UCSD-AML1 (cell line): ENCODE data around the gene EFNA4.

ENCODE experiments used
- DNase-seq: peaks from one replicate; lab custom pipeline; 2025; ENCODE audit not compliant: unreplicated experiment; lab: John Stamatoyannopoulos, UW

EFNA4 gene

GRCh38 chr1:155032886-155033285 is 30.7 kb upstream of the EFNA4 start:
- DNase-seq = no peak

- no peak for DNase-seq
Measured at GRCh38 chr1:155033524-155033923, 30.0 kb upstream of the EFNA4 start, which contains the start of the genes DCST1 and DCST2. DCST1 (plus strand) TSS chr1:155033824; CDS start chr1:155034037, 213 bp downstream. DCST2 (minus strand) TSS chr1:155033781; CDS start chr1:155033701, 80 bp downstream.

- DNase-seq = no peak
Measured at GRCh38 chr1:155034318-155035208, 29.0 kb upstream of the EFNA4 start.

- no peak for DNase-seq
Measured at GRCh38 chr1:155035936-155036335, 27.6 kb upstream of the EFNA4 start.

GRCh38 chr1:155037043-155037442 is 26.5 kb upstream of the EFNA4 start:
- peak; percentile 30 for DNase-seq

GRCh38 chr1:155037851-155038441 is 25.6 kb upstream of the EFNA4 start:
- DNase-seq = no peak

GRCh38 chr1:155038602-155039307 is 24.8 kb upstream of the EFNA4 start:
- DNase-seq = no peak

- DNase-seq = no peak
Measured at GRCh38 chr1:155039308-155039669, 24.3 kb upstream of the EFNA4 start.

- DNase-seq = no peak
Measured at GRCh38 chr1:155040358-155041093, 23.0 kb upstream of the EFNA4 start.

GRCh38 chr1:155042789-155043188 is 20.8 kb upstream of the EFNA4 start:
- no peak for DNase-seq

- no peak for DNase-seq
Measured at GRCh38 chr1:155043301-155043702, 20.2 kb upstream of the EFNA4 start.

GRCh38 chr1:155043793-155044192 is 19.7 kb upstream of the EFNA4 start:
- DNase-seq = no peak

- no peak for DNase-seq
Measured at GRCh38 chr1:155044365-155044764, 19.2 kb upstream of the EFNA4 start.

- DNase-seq = peak; percentile 80
Measured at GRCh38 chr1:155044812-155045657, 18.5 kb upstream of the EFNA4 start.

GRCh38 chr1:155048449-155049334 is 14.8 kb upstream of the EFNA4 start:
- no peak for DNase-seq

GRCh38 chr1:155049651-155050559 is 13.6 kb upstream of the EFNA4 start:
- no peak for DNase-seq

- DNase-seq = peak; percentile 89
Measured at GRCh38 chr1:155050560-155051341, 12.8 kb upstream of the EFNA4 start, which contains the start of gene ADAM15. ADAM15 (plus strand) TSS chr1:155051316; CDS start chr1:155051387, 71 bp downstream.
